A549 (cell line): ENCODE data around the gene RGS6. TPM values are rescaled to one million over a fixed set of nuclear protein-coding genes. Genes with fewer than 3 reads are reported as not detected.

Source experiments
- ATAC-seq, 2 experiments: fragments of 200-7000 bp in 1 of 2; fragments of >200 bp in 1 of 2; cut with Nextera tagmentation in 1 of 2; cut with Tn5 transposase in 1 of 2; 3 replicates each; pipeline versions ENCODE4 v1.8.0 to v1.9.1; 2018 to 2020; ENCODE audit warnings: mild to moderate bottlenecking in 1 of 2, moderate library complexity in 1 of 2
- CTCF ChIA-PET: fragments of 300-600 bp; sonication (Branson Sonifier 250); formaldehyde crosslinking; extraction: SDS; loops from one replicate; lab custom pipeline; 2021; ENCODE audit warnings: antibody characterized with exemption, inconsistent platforms; lab: Yijun Ruan, JAX
- POLR2A ChIA-PET: fragments of 350-600 bp; formaldehyde crosslinking; extraction: SDS; loops from one replicate; lab custom pipeline; 2021; ENCODE audit warnings: antibody characterized with exemption, inconsistent platforms; lab: Yijun Ruan, JAX
- DNase-seq, 2 experiments: peaks; one replicate each; pipeline versions ENCODE4 v3.0.0 to v3.0.0-alpha.2; 2011 to 2016; ENCODE audit warnings: low read depth in 1 of 2, low spot score in 1 of 2
- FAIRE-seq: peaks from 2 replicates; lab custom pipeline; 2011; peaks lifted over from hg19 to GRCh38; lab: Jason Lieb, UNC
- H3K27ac ChIP-seq, 2 experiments: fragments of >200 bp; sonication (Bioruptor Twin); formaldehyde crosslinking; 3 replicates each; pipeline ENCODE4 v1.5.1; 2016 to 2017
- H3K4me1 ChIP-seq: fragments of >200 bp; sonication (Bioruptor Twin); formaldehyde crosslinking; 3 replicates; pipeline ENCODE4 v1.6.1; 2016
- H3K4me2 ChIP-seq: fragments of >200 bp; sonication (Bioruptor Twin); formaldehyde crosslinking; 3 replicates; pipeline ENCODE4 v1.6.1; 2016
- H3K4me3 ChIP-seq: fragments of >200 bp; sonication (Bioruptor Twin); formaldehyde crosslinking; 3 replicates; pipeline ENCODE4 v1.5.1; 2016
- H3K9me3 ChIP-seq: fragments of >200 bp; sonication (Bioruptor Twin); formaldehyde crosslinking; 3 replicates; pipeline ENCODE4 v1.6.1; 2016
- CHD2 ChIP-seq: fragments of 150-350 bp; IDR thresholded peaks from 2 replicates; pipeline ENCODE4 v1.6.1; 2014; ENCODE audit warnings: low read length; ENCODE audit not compliant: partially characterized antibody
- CHD4 ChIP-seq: fragments of 200-600 bp; sonication (generic); IDR thresholded peaks from 2 replicates; pipeline ENCODE4 v1.6.1; 2016; ENCODE audit warnings: antibody characterized with exemption, mild to moderate bottlenecking, borderline replicate concordance
- E2F6 ChIP-seq: IDR thresholded peaks from 2 replicates; pipeline ENCODE4 v1.6.1; 2012; ENCODE audit warnings: low read depth, borderline replicate concordance
- ESRRA ChIP-seq: fragments of 150-350 bp; IDR thresholded peaks from 2 replicates; pipeline ENCODE4 v1.6.1; 2014; ENCODE audit warnings: mild to moderate bottlenecking, low read length, borderline replicate concordance
- HDAC2 ChIP-seq: fragments of 200-600 bp; sonication (generic); IDR thresholded peaks from 2 replicates; pipeline ENCODE4 v1.6.1; 2016
- HEYL ChIP-seq: fragments of 250-450 bp; sonication (Bioruptor Pico); IDR thresholded peaks from 2 replicates; pipeline ENCODE4 v1.8.0; 2021; ENCODE audit warnings: mild to moderate bottlenecking, moderate library complexity
- JUN ChIP-seq, 2 experiments: fragments of >200 bp; sonication (Bioruptor Twin); formaldehyde crosslinking; IDR thresholded peaks; 2 replicates in 1 of 2; 3 replicates in 1 of 2; pipeline ENCODE4 v1.6.1; 2016 to 2017
- MAFK ChIP-seq: fragments of 450-650 bp; IDR thresholded peaks from 2 replicates; pipeline ENCODE4 v1.6.1; 2014; ENCODE audit not compliant: partially characterized antibody
- MAX ChIP-seq: IDR thresholded peaks from 2 replicates; pipeline ENCODE4 v1.6.1; 2012
- MAZ ChIP-seq: fragments of 150-350 bp; IDR thresholded peaks from 2 replicates; pipeline ENCODE4 v1.6.1; 2014; ENCODE audit warnings: antibody characterized with exemption, low read depth, low read length, borderline replicate concordance
- PBX3 ChIP-seq: IDR thresholded peaks from 2 replicates; pipeline ENCODE4 v1.6.1; 2012
- POLR2A ChIP-seq: IDR thresholded peaks from 2 replicates; pipeline ENCODE4 v1.6.1; 2012; ENCODE audit warnings: mild to moderate bottlenecking, low read length
- RCOR1 ChIP-seq: fragments of 150-350 bp; IDR thresholded peaks from 2 replicates; pipeline ENCODE4 v1.6.1; 2014; ENCODE audit warnings: antibody characterized with exemption, low read length, low read depth
- REST ChIP-seq: fragments of 200-600 bp; sonication (generic); IDR thresholded peaks from 2 replicates; pipeline ENCODE4 v1.6.1; 2016; ENCODE audit warnings: antibody characterized with exemption, mild to moderate bottlenecking, moderate library complexity
- RNF2 ChIP-seq: fragments of 200-600 bp; sonication (generic); IDR thresholded peaks from 2 replicates; pipeline ENCODE4 v1.6.1; 2016; ENCODE audit warnings: low read depth, mild to moderate bottlenecking, antibody characterized with exemption, moderate library complexity, borderline replicate concordance
- SREBF2 ChIP-seq: fragments of 450-650 bp; IDR thresholded peaks from 2 replicates; pipeline ENCODE4 v1.6.1; 2014; ENCODE audit warnings: mild to moderate bottlenecking, moderate library complexity
- TP53 ChIP-seq: fragments of 250-450 bp; sonication (Bioruptor Pico); IDR thresholded peaks from 2 replicates; pipeline ENCODE4 v1.5.0; 2021; ENCODE audit warnings: mild to moderate bottlenecking, moderate library complexity
- WGBS: methylation state at CpG from one replicate; pipeline ENCODE4 v1.1.6; 2017; ENCODE audit errors: missing lambda C conversion rate; 5-methylcytosine and 5-hydroxymethylcytosine counted together
- polyA plus RNA-seq, 4 experiments: library from polyadenylated mRNA; depleted of rRNA in 3 of 4; stranded (reverse); fragments of >200 nt; fragmentation: RNase III in 1 of 4; extraction: RNeasy Plus Mini Kit Qiagen cat#74134 plus additional on column Dnase treatment in 1 of 4; gene quantifications; 2 replicates in 3 of 4; 3 replicates in 1 of 4; pipeline ENCODE4 v1.2.3, GENCODE V29; 2011 to 2017

The RGS6 gene
- polyA plus RNA-seq, 2 of the 4 experiments (the other 2 are of a cell fraction): not detected

- DNase-seq: no peak
- no peak for ATAC-seq
- no peaks in the 10 kb centered on the region for H3K4me1 ChIP-seq
- no peak for FAIRE-seq
- H3K4me3 ChIP-seq: no peak overlapping the region
- ChIA-PET CTCF (interaction anchor here (2.6 to 18.9 kb wide), 2 partner anchors 382 to 429 kb away, joined by 12 to 480 read pairs; no protein-coding TSS in a partner anchor), POLR2A (no interaction called here)
- WGBS: 11% methylated on average over 4 of the region's 4 CpGs
- peaks cover 21% of the 10 kb centered on the region for H3K9me3 ChIP-seq
- TF ChIP-seq MAZ (no peak), E2F6 (no peak), TP53 (CRISPR knock-in tag) (no peak), SREBF2 (no peak), RNF2 (no peak), HEYL (CRISPR knock-in tag) (no peak), REST (no peak), MAX (no peak), CHD2 (no peak), JUN (IDR thresholded peaks at IDR 0.05) (no peak), RCOR1 (no peak), ESRRA (no peak), HDAC2 (no peak), PBX3 (no peak)
- H3K4me2 ChIP-seq: no peak overlapping the region
- H3K27ac ChIP-seq: no peak overlapping the region
These were observed 587.3 kb downstream of the RGS6 start for GRCh38 chr14:72519543-72519942.

- TF ChIP-seq CHD4: no peak
- Histone ChIP-seq H3K4me3 (no peak overlapping the region), H3K9me3 (peaks cover 21% of the 10 kb centered on the region), H3K4me1 (no peaks in the 10 kb centered on the region), H3K27ac (no peak overlapping the region), H3K4me2 (no peak overlapping the region)
- CTCF ChIA-PET: interaction anchor here (2.6 to 18.9 kb wide), 2 partner anchors 380 to 428 kb away, joined by 12 to 480 read pairs; no protein-coding TSS in a partner anchor
- ATAC-seq (no peak), DNase-seq (no peak), FAIRE-seq (no peak)
- WGBS: 19% methylated on average over 4 of the region's 4 CpGs
- POLR2A ChIA-PET: no interaction called here
These were observed 588.8 kb downstream of the RGS6 start for GRCh38 chr14:72521045-72521444.

GRCh38 chr14:72521968-72522741, 589.9 kb downstream of the RGS6 start:
- FAIRE-seq (no peak), DNase-seq (no peak), ATAC-seq (no peak)
- no peaks in the 10 kb centered on the region for H3K4me1 ChIP-seq
- no peak overlapping the region for H3K27ac ChIP-seq
- TF ChIP-seq POLR2A: no peak
- peak; percentile 79 for TF ChIP-seq MAFK
- POLR2A ChIA-PET: no interaction called here
- H3K4me3 ChIP-seq: no peak overlapping the region
- 36% methylated on average over 8 of the region's 8 CpGs for WGBS
- no peak overlapping the region for H3K4me2 ChIP-seq
- CTCF ChIA-PET: interaction anchor here (9.5 to 18.9 kb wide), 2 partner anchors 7 to 379 kb away, joined by 120 to 480 read pairs; no protein-coding TSS in a partner anchor
- H3K9me3 ChIP-seq: peaks cover 21% of the 10 kb centered on the region
